Heart left ventricle (tissue), 13 donors: ENCODE data around the gene RPL27A.

Experiments used
- POLR2A ChIP-seq, 2 donors: fragments of 450-650 bp; IDR thresholded peaks; one replicate each; pipeline ENCODE4 v1.6.1; 2017; ENCODE audit warnings: antibody characterized with exemption in 2 of 2, mild to moderate bottlenecking in 2 of 2, moderate library complexity in 2 of 2
- TF ChIP-seq, protein P1 (sequence below), 12 donors: fragments of 200-600 bp; sonication (generic) in 4 of 12; IDR thresholded peaks; one replicate each; pipeline versions ENCODE4 v1.5.0 to v1.8.0; 2018 to 2022; ENCODE audit warnings: antibody characterized with exemption in 12 of 12, mild to moderate bottlenecking in 5 of 12
- donor health status: ischemic (EF 13 %, LVEDD 7.1; RV severe dilation, severe dysfunction).
- donor health status: DM: no; HTN: yes; CAD: no.
- donor health status: DM: no; HTN: no; CAD: no.
- donor health status: ischemic (EF 25% LVEDD 6.9; RV normal size, moderate dysfunction).
- donor health status: ischemic (EF 25% LVEDD 5.7; RV mildly dilated, moderate dysfunction).
- donor health status: ischemic (EF 35%, LVEDD 5.7; RV mildly dilated, moderate dysfunction).
- donor health status: nonischemic (EF 11% LVEDD 7.7; RV severe dilation, severe dysfunction).
- donor health status: DM: yes; HTN: yes; CAD: no.
- donor health status: PGD.
- donor health status: ischemic (EF 29% LVEDD 5.4; RV normal size, mild dysfunction).
- donor health status: nonischemic (EF 23%, LVEDD 6.1; RV moderate dilation, normal function).

DNA sequence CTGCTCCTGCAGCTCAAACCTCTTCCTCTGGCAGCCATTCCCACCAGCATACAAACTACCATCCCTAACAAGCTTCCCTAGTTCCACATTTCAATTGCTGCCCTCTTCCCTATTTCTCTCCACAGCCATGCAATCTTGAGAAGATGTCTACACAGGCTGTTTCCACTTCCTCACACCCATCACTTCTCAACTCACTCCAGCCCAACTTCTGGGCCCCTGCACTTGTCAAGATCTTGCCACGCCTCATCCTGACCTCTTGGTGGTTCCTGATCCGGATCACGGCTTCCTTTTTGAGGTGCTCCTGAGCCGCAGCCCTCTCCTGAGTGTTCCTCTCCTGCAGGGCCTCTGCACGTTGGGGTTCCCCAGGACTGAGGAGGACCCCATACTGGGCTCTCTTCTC is 22.6 kb downstream of the RPL27A start:
- TF ChIP-seq, protein P1, sequence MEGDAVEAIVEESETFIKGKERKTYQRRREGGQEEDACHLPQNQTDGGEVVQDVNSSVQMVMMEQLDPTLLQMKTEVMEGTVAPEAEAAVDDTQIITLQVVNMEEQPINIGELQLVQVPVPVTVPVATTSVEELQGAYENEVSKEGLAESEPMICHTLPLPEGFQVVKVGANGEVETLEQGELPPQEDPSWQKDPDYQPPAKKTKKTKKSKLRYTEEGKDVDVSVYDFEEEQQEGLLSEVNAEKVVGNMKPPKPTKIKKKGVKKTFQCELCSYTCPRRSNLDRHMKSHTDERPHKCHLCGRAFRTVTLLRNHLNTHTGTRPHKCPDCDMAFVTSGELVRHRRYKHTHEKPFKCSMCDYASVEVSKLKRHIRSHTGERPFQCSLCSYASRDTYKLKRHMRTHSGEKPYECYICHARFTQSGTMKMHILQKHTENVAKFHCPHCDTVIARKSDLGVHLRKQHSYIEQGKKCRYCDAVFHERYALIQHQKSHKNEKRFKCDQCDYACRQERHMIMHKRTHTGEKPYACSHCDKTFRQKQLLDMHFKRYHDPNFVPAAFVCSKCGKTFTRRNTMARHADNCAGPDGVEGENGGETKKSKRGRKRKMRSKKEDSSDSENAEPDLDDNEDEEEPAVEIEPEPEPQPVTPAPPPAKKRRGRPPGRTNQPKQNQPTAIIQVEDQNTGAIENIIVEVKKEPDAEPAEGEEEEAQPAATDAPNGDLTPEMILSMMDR (IDR thresholded peaks at IDR 0.05) = no peak
- no peak for TF ChIP-seq POLR2A (IDR thresholded peaks at IDR 0.05)
